MM.1S (cell line): Measurements from ENCODE around the gene DBNDD2.

Experiments used
- DNase-seq: peaks from one replicate; pipeline ENCODE4 v3.0.0-alpha.2; 2015
- H2AFZ ChIP-seq: fragments of 300-600 bp; sonication (generic); 2 replicates; pipeline ENCODE4 v1.6.0; 2016; ENCODE audit warnings: antibody characterized with exemption, low read length
- H3F3A ChIP-seq: fragments of 300-600 bp; sonication (generic); 2 replicates; pipeline ENCODE4 v1.6.1; 2016; ENCODE audit warnings: mild to moderate bottlenecking, antibody characterized with exemption, low read length, moderate library complexity, mixed read lengths; ENCODE audit not compliant: insufficient read depth
- H3K27ac ChIP-seq: fragments of 300-600 bp; sonication (generic); 2 replicates; pipeline ENCODE4 v1.5.1; 2016; ENCODE audit warnings: mild to moderate bottlenecking, low read length
- H3K27me3 ChIP-seq: fragments of 300-600 bp; sonication (generic); replicated peaks from 2 replicates; pipeline ENCODE4 v1.6.0; 2016; ENCODE audit warnings: low read length; ENCODE audit not compliant: insufficient read depth
- H3K36me3 ChIP-seq: fragments of 300-600 bp; sonication (generic); replicated peaks from 2 replicates; pipeline ENCODE4 v1.6.1; 2016; ENCODE audit warnings: mild to moderate bottlenecking, low read length, mixed read lengths; ENCODE audit not compliant: insufficient read depth
- H3K4me1 ChIP-seq: fragments of 300-600 bp; sonication (generic); 2 replicates; pipeline ENCODE4 v1.6.1; 2016; ENCODE audit warnings: low read length, mixed read lengths
- H3K4me2 ChIP-seq: fragments of 300-600 bp; sonication (generic); 2 replicates; pipeline ENCODE4 v1.6.0; 2016; ENCODE audit warnings: low read depth, low read length
- H3K4me3 ChIP-seq: fragments of 300-600 bp; sonication (generic); 2 replicates; pipeline ENCODE4 v1.5.1; 2016; ENCODE audit warnings: low read length, mixed read lengths
- H3K79me2 ChIP-seq: fragments of 300-600 bp; sonication (generic); 2 replicates; pipeline ENCODE4 v1.6.1; 2016; ENCODE audit warnings: mixed run types, low read length, mixed read lengths
- H3K9ac ChIP-seq: fragments of 300-600 bp; sonication (generic); 2 replicates; pipeline ENCODE4 v1.6.1; 2016; ENCODE audit warnings: low read length, mixed read lengths
- H3K9me2 ChIP-seq: fragments of 300-600 bp; sonication (generic); replicated peaks from 2 replicates; pipeline ENCODE4 v1.6.1; 2016; ENCODE audit warnings: mild to moderate bottlenecking, low read length, mixed read lengths; ENCODE audit not compliant: insufficient read depth
- H3K9me3 ChIP-seq: fragments of 300-600 bp; sonication (generic); replicated peaks from 2 replicates; pipeline ENCODE4 v1.6.1; 2016; ENCODE audit warnings: mild to moderate bottlenecking, low read length, mixed read lengths; ENCODE audit not compliant: insufficient read depth
- H4K20me1 ChIP-seq: fragments of 300-600 bp; sonication (generic); 2 replicates; pipeline ENCODE4 v1.6.1; 2016; ENCODE audit warnings: mild to moderate bottlenecking, low read length, moderate library complexity, mixed read lengths; ENCODE audit not compliant: insufficient read depth
- CTCF ChIP-seq: fragments of 300-600 bp; sonication (generic); IDR thresholded peaks from 2 replicates; pipeline ENCODE4 v1.5.1; 2016; ENCODE audit warnings: antibody characterized with exemption, low read length, mixed read lengths
- EZH2 ChIP-seq: fragments of 300-600 bp; sonication (generic); optimal IDR thresholded peaks from 2 replicates; pipeline ENCODE3; 2017; ENCODE audit warnings: low read depth, mild to moderate bottlenecking, antibody characterized with exemption, low read length, mixed read lengths
- EZH2phosphoT487 ChIP-seq: fragments of 300-600 bp; sonication (generic); IDR thresholded peaks from 2 replicates; pipeline ENCODE4 v1.6.1; 2018; ENCODE audit warnings: antibody characterized with exemption, low read length

DBNDD2 gene

DNA sequence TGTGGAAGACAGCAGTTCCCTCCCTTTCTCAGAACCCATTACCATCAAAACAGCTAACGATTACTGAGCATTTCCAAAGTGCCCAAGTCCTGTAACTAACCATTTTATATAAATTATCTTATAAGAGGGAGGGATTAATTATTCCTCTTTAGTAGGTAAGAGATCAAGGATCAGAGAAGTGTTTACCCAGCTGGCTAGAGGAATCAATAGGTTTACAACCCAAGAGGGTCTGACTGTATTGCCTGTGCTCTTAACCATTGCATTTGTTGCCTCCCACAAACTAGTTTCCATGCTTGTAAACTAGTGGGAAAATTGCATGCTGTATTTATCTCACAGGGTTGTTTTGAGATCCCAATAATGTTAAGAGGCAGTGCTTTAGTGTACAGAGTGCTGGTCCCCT lies 3.7 kb upstream of the DBNDD2 start:
- H4K20me1 ChIP-seq: no peaks in the 10 kb centered on the region
- H3F3A ChIP-seq: no peaks in the 10 kb centered on the region
- DNase-seq: no peak
- H3K9me2 ChIP-seq: no peaks in the 10 kb centered on the region
- no peaks in the 10 kb centered on the region for H3K4me1 ChIP-seq
- H3K9ac ChIP-seq: no peak overlapping the region
- TF ChIP-seq CTCF (no peak), EZH2phosphoT487 (no peak), EZH2 (no peak)
- no peak overlapping the region for H3K4me2 ChIP-seq
- H2AFZ ChIP-seq: no peak overlapping the region
- no peaks in the 10 kb centered on the region for H3K9me3 ChIP-seq
- H3K4me3 ChIP-seq: no peak overlapping the region
- H3K27me3 ChIP-seq: peaks cover 9% of the 10 kb centered on the region
- H3K27ac ChIP-seq: no peak overlapping the region
- no peaks in the 10 kb centered on the region for H3K79me2 ChIP-seq
- H3K36me3 ChIP-seq: no peaks in the 10 kb centered on the region

- H2AFZ ChIP-seq: peak overlapping the region; percentile 72
- H3K9me2 ChIP-seq: no peaks in the 10 kb centered on the region
- DNase-seq: no peak
- no peaks in the 10 kb centered on the region for H3K9me3 ChIP-seq
- TF ChIP-seq EZH2phosphoT487 (no peak), CTCF (no peak), EZH2 (peak; percentile 21)
- H3K4me2 ChIP-seq: peak overlapping the region; percentile 88
- no peaks in the 10 kb centered on the region for H3F3A ChIP-seq
- H3K79me2 ChIP-seq: no peaks in the 10 kb centered on the region
- H3K36me3 ChIP-seq: no peaks in the 10 kb centered on the region
- H3K27ac ChIP-seq: no peak overlapping the region
- H4K20me1 ChIP-seq: no peaks in the 10 kb centered on the region
- H3K4me1 ChIP-seq: no peaks in the 10 kb centered on the region
- H3K4me3 ChIP-seq: peak overlapping the region; percentile 70
- H3K27me3 ChIP-seq: peaks cover 9% of the 10 kb centered on the region
- peak overlapping the region; percentile 13; the same call in 1 of the 2 replicates for H3K9ac ChIP-seq
Observed at GRCh38 chr20:45405571-45406259, 2.4 kb upstream of the DBNDD2 start.

DNA sequence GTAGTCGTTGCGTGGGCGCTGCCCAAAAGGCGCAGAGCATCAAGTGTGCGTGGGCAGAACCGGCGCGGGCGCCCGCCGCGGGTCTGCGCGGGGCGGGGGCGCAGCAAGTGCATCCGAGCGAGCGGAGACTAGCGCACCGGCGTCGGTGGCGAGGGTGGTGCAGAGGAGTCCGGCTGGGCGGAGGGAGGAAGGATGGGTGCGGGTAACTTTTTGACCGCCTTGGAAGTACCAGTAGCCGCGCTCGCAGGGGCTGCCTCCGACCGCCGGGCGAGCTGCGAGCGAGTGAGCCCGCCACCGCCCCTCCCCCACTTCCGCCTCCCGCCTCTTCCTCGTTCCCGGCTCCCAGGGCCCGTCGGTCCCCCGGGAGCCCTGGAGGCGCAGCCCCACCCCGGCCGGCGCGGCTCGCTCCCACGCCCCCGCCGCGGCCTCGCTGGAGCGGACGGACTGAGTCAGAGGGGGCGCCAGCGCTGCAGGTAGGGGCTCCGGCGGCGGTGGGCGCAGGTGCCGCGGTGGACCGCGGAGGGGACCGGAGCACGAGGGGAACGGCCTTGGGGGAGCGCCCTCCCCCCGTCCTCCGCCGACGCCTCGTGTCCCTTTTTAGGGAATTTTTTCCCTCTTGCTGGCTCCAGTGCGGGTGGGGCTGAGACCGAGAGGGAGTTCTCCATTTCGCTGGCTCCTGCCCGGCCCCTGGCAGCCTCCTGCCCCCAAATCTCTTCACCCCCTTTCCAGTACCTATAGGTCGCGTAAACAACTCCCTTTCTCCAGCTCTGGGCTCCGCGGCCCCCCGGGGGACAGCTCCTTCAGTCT lies 1.6 kb upstream of the DBNDD2 start:
- H2AFZ ChIP-seq: peak overlapping the region; percentile 72

More for the DNA sequence above, 1.6 kb upstream of the DBNDD2 start:
- no peak overlapping the region for H3K27ac ChIP-seq
- H4K20me1 ChIP-seq: no peaks in the 10 kb centered on the region
- TF ChIP-seq EZH2phosphoT487: no peak
- no peak for TF ChIP-seq EZH2
- TF ChIP-seq CTCF: no peak
- H3K9ac ChIP-seq: peak overlapping the region; percentile 13; the same call in 1 of the 2 replicates
- H3K4me1 ChIP-seq: no peaks in the 10 kb centered on the region
- H3F3A ChIP-seq: no peaks in the 10 kb centered on the region
- DNase-seq: no peak
- H3K36me3 ChIP-seq: no peaks in the 10 kb centered on the region
- H3K79me2 ChIP-seq: no peaks in the 10 kb centered on the region
- peak overlapping the region; percentile 88 for H3K4me2 ChIP-seq
- H3K4me3 ChIP-seq: peak overlapping the region; percentile 70
- peaks cover 9% of the 10 kb centered on the region for H3K27me3 ChIP-seq
- H3K9me3 ChIP-seq: no peaks in the 10 kb centered on the region
- no peaks in the 10 kb centered on the region for H3K9me2 ChIP-seq
